ENCODE results near the gene JAK1.

GRCh38 chr1:65002508-65003315 is 36.4 kb upstream of the JAK1 start:
- TF ChIP-seq CTCF (IDR thresholded peaks at IDR 0.05) (no peak), POLR2A (IDR thresholded peaks at IDR 0.05) (peak in 2 of 4 donors; percentile 55 to 65)
